Posterior cingulate gyrus (tissue), 11 donors: ENCODE data around the gene STOX1.
"Not testable (repeated sequence)": the region's sequence is repeated elsewhere in the genome, so short reads cannot be mapped to it uniquely, and the experiment has no call there.

Source experiments
- DNase-seq, 10 donors: peaks; one replicate each; pipeline versions ENCODE4 v3.0.0 to v3.0.0-alpha.2; 2020 to 2021; ENCODE audit warnings: mixed read lengths in 3 of 10
- intact Hi-C: fragments of 100-400 bp; cut with DNase I; formaldehyde crosslinking; loops from one replicate; pipeline ENCODE4 v1.15.1; 2023

The STOX1 gene

GRCh38 chr10:68940917-68941316 is 113.6 kb downstream of the STOX1 start:
- DNase-seq, intact Hi-C loops: not testable (repeated sequence)
